Ascending aorta (tissue), 2 donors: Measurements from ENCODE around the gene BRPF3. TPM values are rescaled to one million over a fixed set of nuclear protein-coding genes. Genes with fewer than 3 reads are reported as not detected.

Experiments used
- DNase-seq, 2 donors: peaks; one replicate each; pipeline ENCODE4 v3.0.0-alpha.2; 2019; ENCODE audit warnings: low spot score in 2 of 2
- H3K27ac ChIP-seq, 2 donors: fragments of 200-600 bp; sonication (generic); one replicate each; pipeline ENCODE4 v1.5.1; 2016 to 2017; ENCODE audit warnings: mild to moderate bottlenecking in 1 of 2
- H3K27me3 ChIP-seq: fragments of 200-600 bp; sonication (generic); one replicate; pipeline ENCODE4 v1.5.1; 2017
- H3K36me3 ChIP-seq, 2 donors: fragments of 200-600 bp; sonication (generic); one replicate each; pipeline ENCODE4 v1.5.1; 2016
- H3K4me1 ChIP-seq, 2 donors: fragments of 200-600 bp; sonication (generic); one replicate each; pipeline ENCODE4 v1.5.1; 2016 to 2017; ENCODE audit warnings: mild to moderate bottlenecking in 1 of 2
- H3K4me3 ChIP-seq, 2 donors: fragments of 200-600 bp; sonication (generic); one replicate each; pipeline ENCODE4 v1.5.1; 2016 to 2017; ENCODE audit warnings: mild to moderate bottlenecking in 1 of 2
- H3K9me3 ChIP-seq, 2 donors: fragments of 200-600 bp; sonication (generic); one replicate each; pipeline ENCODE4 v1.5.1; 2016
- CTCF ChIP-seq, 3 experiments: fragments of 200-600 bp in 2 of 3; fragments of 450-650 bp in 1 of 3; sonication (generic) in 2 of 3; IDR thresholded peaks; one replicate each; pipeline ENCODE4 v1.5.1; 2016 to 2019; ENCODE audit warnings: antibody characterized with exemption in 3 of 3, mild to moderate bottlenecking in 1 of 3, moderate library complexity in 1 of 3
- intact Hi-C: fragments of 100-400 bp; cut with DNase I; formaldehyde crosslinking; loops from one replicate; pipeline ENCODE4 v1.15.1; 2023
- total RNA-seq: library from RNA; depleted of rRNA; stranded (reverse); fragments of >200 nt; gene quantifications from one replicate; pipeline ENCODE4 v1.1.0, GENCODE V29; 2016

Gene BRPF3
- total RNA-seq, 1 donor from 2014 or later = 26.5 TPM

DNA sequence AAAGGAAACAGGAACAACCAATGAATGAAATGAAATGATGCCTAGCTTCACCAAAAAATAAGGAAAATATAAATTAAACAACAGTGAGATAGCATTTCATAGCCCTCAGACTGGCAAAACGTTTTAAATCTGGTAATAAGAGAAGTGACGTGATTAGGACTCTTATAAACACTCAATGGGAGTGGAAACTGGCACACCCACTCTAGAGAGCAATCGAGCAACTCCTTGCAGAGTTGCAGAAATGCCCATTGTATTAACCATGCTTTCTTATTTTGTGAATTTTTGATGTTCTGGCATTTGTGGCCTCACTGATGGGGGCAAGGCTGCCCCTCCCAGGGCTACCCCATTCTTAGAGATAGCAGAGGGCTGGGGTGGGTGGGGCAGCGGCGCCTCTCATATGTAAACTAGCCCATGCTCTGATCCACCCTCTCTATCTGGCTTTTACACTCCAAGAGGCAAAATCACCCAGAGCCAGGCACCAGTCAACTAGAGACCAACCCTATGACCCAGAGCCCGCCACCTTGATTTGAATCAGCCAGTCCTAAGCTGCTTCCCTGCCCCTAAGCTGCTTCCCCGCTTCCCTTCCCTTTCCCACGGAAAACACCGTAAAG, 67.0 kb downstream of the BRPF3 start:
- no peak for DNase-seq
- no peak for TF ChIP-seq CTCF (IDR thresholded peaks at IDR 0.05)
- H3K4me3 ChIP-seq = no peak overlapping the region
- no peaks in the 10 kb centered on the region for H3K27me3 ChIP-seq
- H3K36me3 ChIP-seq = no peaks in the 10 kb centered on the region
- no peak overlapping the region for H3K27ac ChIP-seq
- no peaks in the 10 kb centered on the region for H3K4me1 ChIP-seq
- intact Hi-C loops = no loop called here
- no peaks in the 10 kb centered on the region for H3K9me3 ChIP-seq

DNA sequence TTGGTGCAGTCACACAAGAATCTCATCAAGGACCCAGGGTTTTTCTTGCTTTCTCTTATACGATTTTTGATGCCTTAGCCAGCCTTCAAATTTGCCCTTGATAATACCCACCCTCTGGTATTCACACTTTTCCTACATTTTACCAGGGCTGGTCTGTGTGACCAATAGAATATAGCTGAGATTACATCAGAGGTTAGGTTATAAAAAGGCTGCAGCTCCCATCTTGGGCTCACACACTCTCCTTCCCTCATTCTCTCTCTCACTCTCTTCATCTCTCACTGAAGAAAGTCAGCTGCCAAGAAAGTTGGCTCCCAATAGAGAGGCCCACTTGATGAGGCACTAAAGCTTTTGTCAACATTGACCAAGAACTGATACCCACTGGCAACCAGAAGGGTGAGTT, 69.2 kb downstream of the BRPF3 start:
- DNase-seq = no peak
- intact Hi-C loops = no loop called here
- TF ChIP-seq CTCF (IDR thresholded peaks at IDR 0.05) = no peak
- no peaks in the 10 kb centered on the region for H3K4me1 ChIP-seq
- H3K27ac ChIP-seq = no peak overlapping the region
- no peak overlapping the region for H3K4me3 ChIP-seq
- H3K9me3 ChIP-seq = no peaks in the 10 kb centered on the region
- H3K36me3 ChIP-seq = no peaks in the 10 kb centered on the region
- no peaks in the 10 kb centered on the region for H3K27me3 ChIP-seq

DNA sequence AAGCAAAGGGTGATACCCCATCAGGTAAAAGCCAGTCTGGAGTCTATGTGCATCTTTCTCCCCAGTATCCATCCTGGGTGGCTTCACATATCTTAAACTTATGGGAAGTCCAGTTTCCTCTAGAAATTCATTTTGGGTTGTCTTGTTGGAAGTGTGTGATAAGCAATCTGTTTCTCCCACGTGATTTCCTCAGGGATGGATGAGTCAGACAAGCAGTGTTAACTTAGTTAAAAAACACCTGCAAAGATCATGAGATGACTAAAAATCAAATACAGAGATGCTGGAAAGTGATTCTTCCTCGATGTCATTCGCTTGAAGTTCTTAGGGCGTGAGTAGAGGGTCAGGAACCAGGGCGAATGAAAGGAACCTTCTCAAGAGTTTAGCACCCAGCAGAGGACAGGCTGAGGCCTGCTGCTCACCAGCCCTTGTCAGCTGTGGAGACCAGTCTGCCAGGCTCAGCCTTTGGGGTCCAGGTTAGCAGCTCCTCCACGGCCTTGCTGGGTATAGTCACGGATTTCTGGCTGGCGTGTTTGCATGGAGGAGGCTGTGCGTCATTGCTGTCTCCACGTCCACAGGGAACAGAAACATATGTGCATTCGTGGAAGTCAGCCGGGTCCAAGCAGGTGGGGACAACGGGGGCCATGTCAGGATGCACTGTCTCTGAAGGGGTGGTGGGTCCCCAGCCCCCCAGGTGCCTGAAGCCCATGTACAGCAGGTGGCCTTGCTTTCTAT, 70.5 kb downstream of the BRPF3 start:
- TF ChIP-seq CTCF (IDR thresholded peaks at IDR 0.05) = no peak
- Histone ChIP-seq H3K4me1 (no peaks in the 10 kb centered on the region), H3K27me3 (no peaks in the 10 kb centered on the region), H3K9me3 (no peaks in the 10 kb centered on the region), H3K36me3 (no peaks in the 10 kb centered on the region), H3K27ac (no peak overlapping the region), H3K4me3 (no peak overlapping the region)
- intact Hi-C loops = no loop called here
- DNase-seq = no peak

DNA sequence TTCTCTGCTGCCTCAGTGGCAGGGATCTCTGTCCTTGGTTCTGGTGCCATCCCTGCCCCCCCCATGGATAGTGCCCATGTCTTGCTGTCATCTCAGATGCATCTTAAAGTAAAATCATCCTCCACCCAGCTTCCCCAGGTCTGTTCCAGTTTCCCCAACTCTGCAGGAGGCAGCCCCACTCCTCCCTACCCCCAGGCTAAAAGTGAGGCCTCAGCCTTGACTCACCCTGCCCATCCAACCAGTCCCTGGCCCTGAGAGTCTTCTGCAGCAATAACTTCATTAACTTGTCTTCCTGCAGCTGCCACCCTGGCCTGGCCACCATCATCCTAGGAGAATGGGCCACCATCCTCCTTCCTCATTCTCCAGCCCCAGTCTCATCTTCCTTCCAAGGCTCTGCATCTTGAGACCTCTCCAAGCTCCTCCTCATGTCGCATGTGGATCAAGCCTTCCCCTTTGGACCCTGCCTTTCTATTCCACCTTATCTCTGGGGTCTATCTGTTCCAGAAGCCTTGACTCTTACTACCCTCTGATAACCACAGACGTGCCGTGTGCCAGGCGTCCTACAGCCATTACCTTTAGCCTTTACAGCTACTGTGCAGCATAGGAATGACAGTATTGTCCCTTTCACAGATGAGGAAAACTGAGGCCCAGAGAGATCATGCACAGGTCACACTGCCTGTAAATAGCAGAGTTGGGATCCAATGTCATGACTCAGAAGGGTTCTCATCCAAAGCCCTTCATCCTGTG, 71.4 kb downstream of the BRPF3 start:
- no peak overlapping the region for H3K27ac ChIP-seq
- no peaks in the 10 kb centered on the region for H3K27me3 ChIP-seq
- TF ChIP-seq CTCF (IDR thresholded peaks at IDR 0.05) = no peak
- no peaks in the 10 kb centered on the region for H3K4me1 ChIP-seq
- intact Hi-C loops = no loop called here
- no peak for DNase-seq
- no peaks in the 10 kb centered on the region for H3K36me3 ChIP-seq
- no peak overlapping the region for H3K4me3 ChIP-seq
- H3K9me3 ChIP-seq = no peaks in the 10 kb centered on the region

- intact Hi-C loops = no loop called here
- no peak for DNase-seq
- Histone ChIP-seq H3K4me1 (no peaks in the 10 kb centered on the region), H3K36me3 (no peaks in the 10 kb centered on the region), H3K4me3 (no peak overlapping the region), H3K27ac (no peak overlapping the region), H3K27me3 (no peaks in the 10 kb centered on the region), H3K9me3 (no peaks in the 10 kb centered on the region)
- TF ChIP-seq CTCF (IDR thresholded peaks at IDR 0.05) = no peak
Measured at GRCh38 chr6:36268478-36269275, 72.1 kb downstream of the BRPF3 start.
